ENCODE data around the gene KIZ. TPM values are rescaled to one million over a fixed set of nuclear protein-coding genes. Genes with fewer than 3 reads are reported as not detected.

Gene KIZ
- total RNA-seq, 1 donor from 2014 or later, result 25.9 TPM

DNA sequence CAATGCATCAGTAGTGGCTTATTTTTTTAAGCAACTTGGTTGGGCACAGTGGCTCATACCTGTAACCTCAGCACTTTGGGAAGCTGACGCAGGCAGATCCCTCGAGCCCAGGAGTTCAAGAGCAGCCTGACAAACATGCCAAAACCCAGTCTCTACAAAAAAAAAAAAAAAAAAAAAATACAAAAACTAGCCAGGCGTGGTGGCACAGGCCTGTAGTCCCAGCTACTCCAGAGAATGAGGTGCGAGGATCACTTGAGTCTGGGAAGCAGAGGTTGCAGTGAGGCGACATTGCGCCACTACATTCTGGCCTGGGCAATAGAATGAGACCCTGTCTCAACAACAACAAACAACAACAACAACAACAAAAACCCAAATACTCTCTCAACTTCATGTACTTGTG, 132.5 kb downstream of the KIZ start:
- H3K27ac Mint-ChIP-seq, result no peak overlapping the region
- no peaks in the 10 kb centered on the region for H3K9me3 Mint-ChIP-seq (ENCODE audit: low read depth)
- no peak for DNase-seq (ENCODE audit: low spot score, unreplicated experiment)
- H3K27me3 Mint-ChIP-seq, result no peaks in the 10 kb centered on the region
- no peak for TF ChIP-seq CTCF (IDR thresholded peaks at IDR 0.05; ENCODE audit: unreplicated experiment)
- no peaks in the 10 kb centered on the region for H3K4me1 Mint-ChIP-seq (ENCODE audit: low read depth)
- no peaks in the 10 kb centered on the region for H3K36me3 Mint-ChIP-seq (ENCODE audit: insufficient read depth)
- H3K4me3 Mint-ChIP-seq (ENCODE audit: low read depth), result no peak overlapping the region

GRCh38 chr20:21259346-21259745, 133.5 kb downstream of the KIZ start:
- H3K4me1 Mint-ChIP-seq (ENCODE audit: low read depth), result no peaks in the 10 kb centered on the region
- no peaks in the 10 kb centered on the region for H3K27me3 Mint-ChIP-seq
- H3K27ac Mint-ChIP-seq, result no peak overlapping the region
- no peak for TF ChIP-seq CTCF (IDR thresholded peaks at IDR 0.05; ENCODE audit: unreplicated experiment)
- DNase-seq (ENCODE audit: low spot score, unreplicated experiment), result no peak
- no peaks in the 10 kb centered on the region for H3K9me3 Mint-ChIP-seq (ENCODE audit: low read depth)
- no peak overlapping the region for H3K4me3 Mint-ChIP-seq (ENCODE audit: low read depth)
- H3K36me3 Mint-ChIP-seq (ENCODE audit: insufficient read depth), result no peaks in the 10 kb centered on the region

- Mint-ChIP-seq H3K9me3 (ENCODE audit: low read depth) (no peaks in the 10 kb centered on the region), H3K4me1 (ENCODE audit: low read depth) (no peaks in the 10 kb centered on the region), H3K4me3 (ENCODE audit: low read depth) (no peak overlapping the region), H3K27me3 (no peaks in the 10 kb centered on the region), H3K27ac (peak overlapping the region; percentile 38), H3K36me3 (ENCODE audit: insufficient read depth) (no peaks in the 10 kb centered on the region)
- no peak for TF ChIP-seq CTCF (IDR thresholded peaks at IDR 0.05; ENCODE audit: unreplicated experiment)
- no peak for DNase-seq (ENCODE audit: low spot score, unreplicated experiment)
These were observed 136.9 kb downstream of the KIZ start for GRCh38 chr20:21262812-21263211.

GRCh38 chr20:21265261-21266190, 139.6 kb downstream of the KIZ start:
- Mint-ChIP-seq H3K27ac (peak overlapping the region; percentile 19), H3K27me3 (no peaks in the 10 kb centered on the region), H3K4me3 (ENCODE audit: low read depth) (no peak overlapping the region), H3K36me3 (ENCODE audit: insufficient read depth) (no peaks in the 10 kb centered on the region), H3K9me3 (ENCODE audit: low read depth) (no peaks in the 10 kb centered on the region), H3K4me1 (ENCODE audit: low read depth) (no peaks in the 10 kb centered on the region)
- no peak for TF ChIP-seq CTCF (IDR thresholded peaks at IDR 0.05; ENCODE audit: unreplicated experiment)
- DNase-seq (ENCODE audit: low spot score, unreplicated experiment), result no peak

- H3K4me1 Mint-ChIP-seq (ENCODE audit: low read depth), result no peaks in the 10 kb centered on the region
- H3K27me3 Mint-ChIP-seq, result peaks cover 3% of the 10 kb centered on the region
- no peaks in the 10 kb centered on the region for H3K9me3 Mint-ChIP-seq (ENCODE audit: low read depth)
- no peaks in the 10 kb centered on the region for H3K36me3 Mint-ChIP-seq (ENCODE audit: insufficient read depth)
- no peak overlapping the region for H3K4me3 Mint-ChIP-seq (ENCODE audit: low read depth)
- no peak overlapping the region for H3K27ac Mint-ChIP-seq
- DNase-seq (ENCODE audit: low spot score, unreplicated experiment), result no peak
- no peak for TF ChIP-seq CTCF (IDR thresholded peaks at IDR 0.05; ENCODE audit: unreplicated experiment)
These were observed 140.3 kb downstream of the KIZ start for GRCh38 chr20:21266191-21266536.
